Stimulated activated CD8-positive, alpha-beta memory T cell treated with anti-CD3 and anti-CD28 coated beads, Interleukin-12 subunit alpha, Interleukin-12 subunit beta, amount 100 ng/mL, for 1 hour (primary cell): Measurements from ENCODE around the gene NDUFC1.
A peak's percentile ranks its signal among the peaks of the same experiment; 100 is the strongest.
"Not testable (repeated sequence)": the region's sequence is repeated elsewhere in the genome, so short reads cannot be mapped to it uniquely, and the experiment has no call there.

Experiments used
- DNase-seq: peaks from one replicate; pipeline ENCODE4 v3.0.0-alpha.2; 2020; ENCODE audit warnings: low read depth

The NDUFC1 gene

GRCh38 chr4:139301821-139302611 lies at the start of gene NDUFC1:
Gene NDUFC1 (minus strand): TSS chr4:139302477. CDS start chr4:139295798, 6,679 bp downstream.
- DNase-seq: no peak

- DNase-seq: no peak
Observed at GRCh38 chr4:139337612-139338011, 35.3 kb upstream of the NDUFC1 start.

- no peak for DNase-seq
Observed at GRCh38 chr4:139333046-139333445, 30.8 kb upstream of the NDUFC1 start.

GRCh38 chr4:139331185-139331584 lies 28.9 kb upstream of the NDUFC1 start:
- DNase-seq: no peak

- no peak for DNase-seq
Observed at GRCh38 chr4:139330283-139330682, 28.0 kb upstream of the NDUFC1 start.

- no peak for DNase-seq
Observed at GRCh38 chr4:139329665-139330200, 27.5 kb upstream of the NDUFC1 start.

GRCh38 chr4:139324620-139325019 lies 22.3 kb upstream of the NDUFC1 start:
- no peak for DNase-seq

GRCh38 chr4:139322541-139322940 lies 20.3 kb upstream of the NDUFC1 start:
- DNase-seq: not testable (repeated sequence)

- DNase-seq: not testable (repeated sequence)
Observed at GRCh38 chr4:139322070-139322469, 19.8 kb upstream of the NDUFC1 start.

GRCh38 chr4:139319571-139319970 lies 17.3 kb upstream of the NDUFC1 start:
- DNase-seq: no peak

GRCh38 chr4:139317635-139318034 lies 15.4 kb upstream of the NDUFC1 start:
- DNase-seq: no peak

GRCh38 chr4:139316733-139317132 lies 14.5 kb upstream of the NDUFC1 start:
- no peak for DNase-seq

GRCh38 chr4:139315221-139315675 lies 13.0 kb upstream of the NDUFC1 start:
- no peak for DNase-seq

- DNase-seq: no peak
Observed at GRCh38 chr4:139314047-139314800, 11.9 kb upstream of the NDUFC1 start.

- not testable (repeated sequence) for DNase-seq
Observed at GRCh38 chr4:139313414-139313813, 11.1 kb upstream of the NDUFC1 start.

- DNase-seq: no peak
Observed at GRCh38 chr4:139312552-139313332, 10.5 kb upstream of the NDUFC1 start.

- no peak for DNase-seq
Observed at GRCh38 chr4:139311909-139312308, 9.6 kb upstream of the NDUFC1 start.

- DNase-seq: no peak
Observed at GRCh38 chr4:139304920-139305319, 2.6 kb upstream of the NDUFC1 start.

GRCh38 chr4:139301113-139301820 lies 1.0 kb downstream of the NDUFC1 start, which contains the start of gene NAA15:
Gene NAA15 (plus strand): TSS chr4:139301505. CDS start chr4:139301778, 273 bp downstream.
- DNase-seq: peak; percentile 97

- no peak for DNase-seq
Observed at GRCh38 chr4:139300431-139301112, 1.7 kb downstream of the NDUFC1 start.

GRCh38 chr4:139299536-139299935 lies 2.7 kb downstream of the NDUFC1 start:
- no peak for DNase-seq
